Activated CD8-positive, alpha-beta memory T cell treated with anti-CD3 and anti-CD28 coated beads for 48 hours (primary cell): Measurements from ENCODE around the gene FAM107B.

ENCODE experiments used
- DNase-seq, 3 experiments: peaks; one replicate each; pipeline ENCODE4 v3.0.0-alpha.2; 2020; ENCODE audit warnings: low read depth in 2 of 3, low spot score in 2 of 3

FAM107B gene

GRCh38 chr10:14584661-14585060 lies 190.0 kb downstream of the FAM107B start:
- DNase-seq, result no peak

DNA sequence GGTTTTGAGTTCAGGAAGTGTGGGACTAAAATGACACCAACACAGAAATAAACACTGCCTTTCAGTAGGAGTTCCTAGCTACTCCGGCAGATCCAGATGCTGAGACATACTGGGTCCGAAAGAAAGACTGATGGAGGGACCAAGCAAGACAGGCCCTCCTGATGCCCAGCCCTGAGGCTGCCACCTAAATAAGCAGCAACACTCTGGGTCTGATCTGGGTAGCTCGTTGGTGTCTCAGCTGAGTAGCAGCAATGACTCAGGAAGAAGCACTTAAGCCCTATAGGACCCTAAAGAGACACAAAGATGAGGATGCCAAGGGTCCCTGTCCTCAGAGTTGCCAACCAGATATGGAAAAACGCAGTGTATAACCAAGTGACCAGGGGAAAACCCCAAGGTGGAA lies 190.7 kb downstream of the FAM107B start:
- DNase-seq, result no peak

GRCh38 chr10:14583252-14583651 lies 191.4 kb downstream of the FAM107B start:
- DNase-seq, result peak in 1 of 3 experiments; percentile 58

GRCh38 chr10:14581553-14582321 lies 193.0 kb downstream of the FAM107B start:
- no peak for DNase-seq

DNA sequence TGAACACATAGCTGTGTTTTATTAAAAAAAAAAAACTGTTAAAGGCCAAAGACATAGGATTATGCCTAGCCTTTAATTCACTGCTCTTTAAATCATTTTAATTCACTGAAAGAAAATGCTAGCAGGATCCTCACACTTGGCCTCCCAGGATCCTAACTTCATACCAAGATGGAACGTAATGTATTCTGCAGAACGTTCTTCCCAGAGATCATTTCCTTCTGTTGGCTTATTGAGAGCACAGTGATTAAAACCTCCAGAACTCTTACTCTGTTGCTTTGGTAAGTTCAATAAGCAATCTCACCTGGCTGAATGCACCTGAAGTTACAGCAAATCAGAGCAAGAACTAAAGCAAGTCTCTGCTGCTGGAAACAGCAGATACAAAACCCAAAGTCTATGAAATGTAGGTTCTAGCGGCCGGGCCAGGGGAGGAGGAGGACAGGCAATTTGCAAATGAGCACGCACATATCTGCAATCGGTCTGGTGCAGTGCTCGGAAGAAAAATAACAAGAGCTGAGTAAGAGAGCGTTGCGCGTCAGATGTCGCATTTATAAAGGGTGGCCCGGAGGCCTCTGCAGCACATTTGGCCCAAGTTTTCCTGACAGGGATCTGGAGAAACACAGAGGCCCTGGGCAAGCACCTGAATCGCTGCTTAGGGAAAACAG lies 193.9 kb downstream of the FAM107B start:
- DNase-seq, result no peak

DNA sequence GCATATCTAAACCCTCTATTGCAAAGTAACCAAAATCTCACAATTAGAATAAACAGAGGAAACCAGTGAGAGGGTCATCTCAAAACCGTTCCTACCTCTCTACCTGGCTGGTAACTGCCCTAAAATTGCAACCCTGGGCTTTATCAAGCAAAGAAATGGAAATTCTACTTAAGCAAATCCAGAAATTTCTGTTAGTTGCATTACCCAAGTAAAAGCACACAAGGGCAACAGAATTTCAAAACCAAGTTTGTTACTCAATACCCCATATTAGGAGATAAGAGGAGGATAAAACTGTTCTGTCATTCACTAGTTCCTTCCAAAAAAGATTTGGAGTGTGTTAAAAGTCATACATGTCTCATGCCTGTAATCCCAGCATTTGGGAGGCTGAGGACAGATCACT lies 195.3 kb downstream of the FAM107B start:
- DNase-seq, result no peak

GRCh38 chr10:14578060-14578952 lies 196.4 kb downstream of the FAM107B start:
- no peak for DNase-seq

- no peak for DNase-seq
Measured at GRCh38 chr10:14574885-14575284, 199.8 kb downstream of the FAM107B start.

DNA sequence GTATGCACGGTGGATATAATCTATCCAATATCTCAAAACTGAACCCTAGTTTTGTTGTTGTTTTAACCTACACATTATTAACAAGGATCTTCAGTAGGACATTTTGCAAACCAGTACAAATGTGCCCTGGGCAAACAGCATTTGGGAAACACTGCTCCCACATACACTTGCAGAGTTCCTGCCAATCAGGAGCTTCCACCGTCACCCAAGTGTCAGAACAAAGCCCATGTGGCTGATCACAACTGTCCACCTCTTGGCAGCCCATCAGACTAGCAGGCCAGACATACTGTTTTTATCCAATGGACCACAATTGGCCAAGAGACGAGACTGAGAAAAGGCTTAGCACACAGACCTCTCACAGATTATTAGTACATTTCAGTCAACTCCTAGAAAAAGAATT lies 200.4 kb downstream of the FAM107B start:
- DNase-seq, result no peak

- no peak for DNase-seq
Measured at GRCh38 chr10:14573666-14574261, 200.9 kb downstream of the FAM107B start.

- no peak for DNase-seq
Measured at GRCh38 chr10:14572811-14573210, 201.9 kb downstream of the FAM107B start.

- DNase-seq, result no peak
Measured at GRCh38 chr10:14571866-14572507, 202.7 kb downstream of the FAM107B start.

- DNase-seq, result no peak
Measured at GRCh38 chr10:14570800-14571199, 203.9 kb downstream of the FAM107B start.

DNA sequence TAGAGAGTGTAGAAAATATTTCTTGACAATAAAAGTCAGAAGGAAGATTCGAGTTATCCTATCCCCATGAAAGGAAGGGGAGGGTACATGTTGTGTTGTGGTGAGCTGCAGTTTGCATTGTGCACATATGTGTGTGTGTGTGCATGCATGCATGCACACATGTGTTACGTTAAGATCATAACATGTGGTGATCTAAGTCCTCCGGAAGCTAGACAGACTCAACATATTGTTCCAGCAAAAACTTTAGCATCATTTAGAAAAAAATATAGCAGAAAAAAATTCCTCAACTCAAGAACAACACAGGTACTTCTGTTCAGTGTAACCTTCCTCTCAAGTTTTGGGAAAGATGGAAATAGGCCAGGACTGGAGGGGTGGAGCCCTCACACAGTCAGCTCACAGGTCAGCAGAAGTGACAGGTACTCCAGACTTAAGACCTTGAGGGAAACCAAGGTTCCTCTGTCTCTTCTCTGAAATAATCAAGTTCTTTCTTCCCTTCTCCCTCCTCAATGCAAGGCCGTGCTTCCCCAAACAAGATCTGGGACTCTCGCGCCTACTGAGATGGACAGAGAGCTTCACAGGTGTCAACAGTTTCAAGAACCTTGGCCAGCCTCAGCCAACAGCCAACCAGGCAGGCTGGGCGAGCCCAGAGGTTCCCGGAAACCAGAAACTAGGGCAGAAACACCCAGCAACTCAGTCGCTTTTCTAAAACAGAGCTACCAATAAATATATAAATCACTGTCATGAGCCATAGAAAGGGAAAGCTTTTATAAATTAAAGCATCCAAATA lies 205.2 kb downstream of the FAM107B start:
- no peak for DNase-seq

DNA sequence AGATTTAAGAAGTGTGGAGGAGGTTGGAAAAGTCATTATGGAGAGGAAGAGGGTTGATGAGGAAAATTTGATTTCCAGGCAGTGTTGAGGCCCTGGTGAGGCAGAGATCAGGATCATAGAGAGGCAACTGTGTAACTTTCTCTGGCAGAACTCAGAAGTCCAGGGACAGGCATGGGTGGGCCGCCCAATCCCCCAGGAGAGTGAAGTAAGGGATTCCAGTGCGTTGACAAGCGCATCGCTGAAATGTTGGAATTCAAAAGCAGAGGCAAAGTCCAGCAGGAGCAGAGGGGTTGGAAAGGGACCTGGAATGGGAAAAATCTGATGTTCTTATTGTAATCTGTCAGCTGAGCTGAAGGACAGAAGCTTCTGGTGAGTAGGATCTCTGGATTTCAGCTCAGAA lies 207.3 kb downstream of the FAM107B start:
- no peak for DNase-seq

DNA sequence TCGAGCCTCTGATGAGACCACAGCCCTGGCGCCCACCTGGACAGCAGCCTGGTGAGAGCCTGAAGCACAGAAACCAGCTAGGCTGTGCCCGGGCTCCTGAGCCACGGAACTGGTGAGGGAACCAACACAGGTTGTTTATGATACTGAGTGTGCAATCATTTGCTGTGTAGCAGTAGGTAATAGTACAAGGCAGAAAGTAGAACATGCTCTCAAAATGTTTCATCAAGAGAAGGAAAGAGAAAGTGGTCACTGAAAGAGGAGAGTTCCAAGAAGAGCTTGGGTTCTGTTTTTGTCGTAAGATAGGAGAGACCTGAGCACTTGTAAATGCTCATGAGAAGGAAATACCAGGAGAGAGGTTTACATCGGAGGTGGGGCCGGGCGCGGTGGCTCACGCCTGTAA lies 208.2 kb downstream of the FAM107B start:
- no peak for DNase-seq

GRCh38 chr10:14565199-14565598 lies 209.5 kb downstream of the FAM107B start:
- DNase-seq, result no peak

- DNase-seq, result no peak
Measured at GRCh38 chr10:14564268-14564744, 210.4 kb downstream of the FAM107B start.

GRCh38 chr10:14563359-14563940 lies 211.2 kb downstream of the FAM107B start:
- DNase-seq, result no peak

DNA sequence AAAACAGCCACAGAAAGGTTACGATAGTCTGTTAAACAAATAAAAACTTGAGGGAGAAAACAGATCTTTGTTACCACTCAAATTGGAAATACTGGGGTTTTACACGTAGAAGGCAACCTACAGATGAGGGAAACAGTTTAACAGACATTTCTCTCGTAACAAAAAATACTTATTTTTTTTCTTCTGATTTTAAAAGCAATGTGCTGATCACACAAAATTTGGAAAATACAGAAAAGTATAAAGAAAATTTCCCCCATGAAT lies 211.7 kb downstream of the FAM107B start:
- no peak for DNase-seq
